Omental fat pad (tissue), 4 donors: Measurements from ENCODE around the gene DRD2. TPM values are rescaled to one million over a fixed set of nuclear protein-coding genes. Genes with fewer than 3 reads are reported as not detected.
A peak's percentile ranks its signal among the peaks of the same experiment; 100 is the strongest.

Source experiments
- ATAC-seq: fragments of 150-250 bp; one replicate; pipeline ENCODE4 v1.9.1; 2016; ENCODE audit warnings: mild to moderate bottlenecking, moderate library complexity; ENCODE audit not compliant: low FRiP score
- DNase-seq: peaks from one replicate; pipeline ENCODE4 v3.0.0-alpha.2; 2019; ENCODE audit warnings: low spot score
- CTCF ChIP-seq, 3 donors: fragments of 450-650 bp; IDR thresholded peaks; one replicate each; pipeline ENCODE4 v1.5.1; 2016 to 2017; ENCODE audit warnings: antibody characterized with exemption in 3 of 3, mild to moderate bottlenecking in 3 of 3, moderate library complexity in 2 of 3
- total RNA-seq, 4 donors: library from RNA; depleted of rRNA; stranded (reverse); fragments of >200 nt; gene quantifications; one replicate each; pipeline ENCODE4 v1.1.0, GENCODE V29; 2016

Gene DRD2
- total RNA-seq, 4 donors from 2014 or later, result 0.28 TPM; not detected in 3

- TF ChIP-seq CTCF (IDR thresholded peaks at IDR 0.05), result no peak
- ATAC-seq, result no peak
- no peak for DNase-seq
These were observed 69.3 kb downstream of the DRD2 start for GRCh38 chr11:113405724-113406478.

- ATAC-seq (no peak), DNase-seq (peak; percentile 6)
- TF ChIP-seq CTCF (IDR thresholded peaks at IDR 0.05), result no peak
These were observed 70.3 kb downstream of the DRD2 start for GRCh38 chr11:113404859-113405430.

GRCh38 chr11:113401718-113402117 lies 73.5 kb downstream of the DRD2 start:
- no peak for DNase-seq
- ATAC-seq, result no peak
- no peak for TF ChIP-seq CTCF (IDR thresholded peaks at IDR 0.05)

GRCh38 chr11:113400631-113401230 lies 74.5 kb downstream of the DRD2 start:
- DNase-seq (no peak), ATAC-seq (no peak)
- TF ChIP-seq CTCF (IDR thresholded peaks at IDR 0.05), result no peak

GRCh38 chr11:113398669-113399430 lies 76.3 kb downstream of the DRD2 start:
- DNase-seq (no peak), ATAC-seq (no peak)
- TF ChIP-seq CTCF (IDR thresholded peaks at IDR 0.05), result no peak

- TF ChIP-seq CTCF (IDR thresholded peaks at IDR 0.05), result no peak
- no peak for ATAC-seq
- no peak for DNase-seq
These were observed 77.4 kb downstream of the DRD2 start for GRCh38 chr11:113397821-113398220.
